Activated CD4-positive, alpha-beta memory T cell treated with anti-CD3 and anti-CD28 coated beads for 36 hours (primary cell): ENCODE measurements around the gene APP. TPM values are rescaled to one million over a fixed set of nuclear protein-coding genes. Genes with fewer than 3 reads are reported as not detected.
A peak's percentile ranks its signal among the peaks of the same experiment; 100 is the strongest.
"Not testable (repeated sequence)": the region's sequence is repeated elsewhere in the genome, so short reads cannot be mapped to it uniquely, and the experiment has no call there.

ENCODE experiments used
- CTCF ChIA-PET: fragments of 350-600 bp; sonication (Branson Sonifier 250); formaldehyde crosslinking; loops from one replicate; lab custom pipeline; 2021; ENCODE audit warnings: antibody characterized with exemption, inconsistent platforms; lab: Charles Lee
- POLR2A ChIA-PET: fragments of 350-600 bp; sonication (Branson Sonifier 250); formaldehyde crosslinking; loops from one replicate; lab custom pipeline; 2021; ENCODE audit warnings: antibody characterized with exemption; lab: Charles Lee
- DNase-seq: peaks from one replicate; pipeline ENCODE4 v3.0.0-alpha.2; 2020
- H3K27ac Mint-ChIP-seq: one replicate; pipeline ENCODE4 v1.8.0; 2021; ENCODE audit warnings: mixed read lengths
- H3K27me3 Mint-ChIP-seq: one replicate; pipeline ENCODE4 v1.8.0; 2021; ENCODE audit warnings: mixed read lengths
- H3K36me3 Mint-ChIP-seq: one replicate; pipeline ENCODE4 v1.8.0; 2021; ENCODE audit warnings: mixed read lengths
- H3K4me1 Mint-ChIP-seq: one replicate; pipeline ENCODE4 v1.8.0; 2021; ENCODE audit warnings: low read depth, mixed read lengths
- H3K4me3 Mint-ChIP-seq: one replicate; pipeline ENCODE4 v1.8.0; 2021; ENCODE audit warnings: mild to moderate bottlenecking, mixed read lengths
- H3K9me3 Mint-ChIP-seq: one replicate; pipeline ENCODE4 v1.8.0; 2021; ENCODE audit warnings: mixed read lengths
- intact Hi-C: fragments of 100-400 bp; cut with micrococcal nuclease; formaldehyde crosslinking; loops from one replicate; pipeline ENCODE4 v1.15.1; 2023
- total RNA-seq, 2 experiments: library from RNA; stranded (reverse); gene quantifications; one replicate each; pipeline ENCODE4 v1.2.3, GENCODE V29; 2021

Gene APP
- total RNA-seq, 2 experiments from 2014 or later: 46.3 to 47.1 TPM

- POLR2A ChIA-PET, H3K27me3 Mint-ChIP-seq, H3K9me3 Mint-ChIP-seq, H3K4me1 Mint-ChIP-seq, H3K27ac Mint-ChIP-seq, CTCF ChIA-PET, H3K4me3 Mint-ChIP-seq, DNase-seq, intact Hi-C loops: not testable (repeated sequence)
- H3K36me3 Mint-ChIP-seq: peaks cover 17% of the 10 kb centered on the region
These were observed 147.8 kb downstream of the APP start for GRCh38 chr21:26022598-26023337.

DNA sequence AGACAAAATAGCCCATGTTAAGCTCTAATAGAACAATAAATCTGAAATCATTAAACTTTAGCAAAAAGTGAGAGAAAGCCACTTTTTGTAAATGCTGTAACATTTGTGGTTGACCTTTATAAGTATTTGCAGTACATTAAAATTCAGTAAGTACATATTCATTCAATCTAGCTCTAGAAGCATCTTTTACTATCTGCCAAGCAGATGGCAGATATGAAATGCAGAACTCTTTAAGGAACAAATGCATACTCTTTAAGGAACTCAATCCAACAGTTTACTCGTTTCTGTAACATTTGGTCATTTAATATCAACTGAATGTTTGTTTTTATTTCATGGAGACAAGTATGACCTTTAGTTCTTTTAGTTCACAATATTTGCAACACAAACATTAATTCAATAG lies 150.1 kb downstream of the APP start:
- H3K9me3 Mint-ChIP-seq: no peaks in the 10 kb centered on the region
- H3K36me3 Mint-ChIP-seq: peaks cover 17% of the 10 kb centered on the region
- intact Hi-C loops: no loop called here
- ChIA-PET CTCF (no interaction called here), POLR2A (no interaction called here)
- no peak overlapping the region for H3K4me3 Mint-ChIP-seq
- DNase-seq: no peak
- no peaks in the 10 kb centered on the region for H3K4me1 Mint-ChIP-seq
- no peaks in the 10 kb centered on the region for H3K27me3 Mint-ChIP-seq
- no peak overlapping the region for H3K27ac Mint-ChIP-seq

- Mint-ChIP-seq H3K9me3 (no peaks in the 10 kb centered on the region), H3K36me3 (peaks cover 17% of the 10 kb centered on the region), H3K27ac (no peak overlapping the region), H3K27me3 (no peaks in the 10 kb centered on the region), H3K4me3 (no peak overlapping the region), H3K4me1 (no peaks in the 10 kb centered on the region)
- CTCF ChIA-PET: no interaction called here
- no peak for DNase-seq
- POLR2A ChIA-PET: no interaction called here
- intact Hi-C loops: no loop called here
These were observed 150.5 kb downstream of the APP start for GRCh38 chr21:26020081-26020480.

DNA sequence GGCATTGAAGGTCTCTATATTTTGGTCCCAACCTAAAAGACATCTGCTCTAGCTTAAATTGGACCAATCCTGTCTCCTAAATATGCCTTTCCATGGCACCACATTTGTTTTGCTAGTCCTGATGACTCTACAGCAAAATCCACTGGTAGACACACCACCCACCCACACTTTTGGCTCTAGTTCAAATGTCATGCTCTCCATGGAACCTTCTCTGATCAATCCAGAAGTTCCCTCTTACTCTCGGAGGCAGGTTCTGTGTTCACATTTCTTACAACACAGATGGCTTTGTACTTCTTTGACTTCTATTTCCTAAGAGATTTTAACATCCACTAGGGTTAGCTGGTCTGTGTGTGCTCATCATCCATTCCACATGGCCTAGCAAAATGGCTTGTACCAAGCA lies 151.3 kb downstream of the APP start:
- Mint-ChIP-seq H3K4me1 (no peaks in the 10 kb centered on the region), H3K9me3 (no peaks in the 10 kb centered on the region), H3K27me3 (no peaks in the 10 kb centered on the region), H3K4me3 (no peak overlapping the region), H3K36me3 (peaks cover 17% of the 10 kb centered on the region), H3K27ac (no peak overlapping the region)
- CTCF ChIA-PET: no interaction called here
- intact Hi-C loops: no loop called here
- no peak for DNase-seq
- POLR2A ChIA-PET: no interaction called here

- intact Hi-C loops: no loop called here
- H3K4me3 Mint-ChIP-seq: no peak overlapping the region
- H3K4me1 Mint-ChIP-seq: no peaks in the 10 kb centered on the region
- no peaks in the 10 kb centered on the region for H3K27me3 Mint-ChIP-seq
- no peaks in the 10 kb centered on the region for H3K9me3 Mint-ChIP-seq
- no peak overlapping the region for H3K27ac Mint-ChIP-seq
- ChIA-PET POLR2A (no interaction called here), CTCF (no interaction called here)
- DNase-seq: no peak
- peaks cover 3% of the 10 kb centered on the region for H3K36me3 Mint-ChIP-seq
These were observed 156.6 kb downstream of the APP start for GRCh38 chr21:26013970-26014369.

DNA sequence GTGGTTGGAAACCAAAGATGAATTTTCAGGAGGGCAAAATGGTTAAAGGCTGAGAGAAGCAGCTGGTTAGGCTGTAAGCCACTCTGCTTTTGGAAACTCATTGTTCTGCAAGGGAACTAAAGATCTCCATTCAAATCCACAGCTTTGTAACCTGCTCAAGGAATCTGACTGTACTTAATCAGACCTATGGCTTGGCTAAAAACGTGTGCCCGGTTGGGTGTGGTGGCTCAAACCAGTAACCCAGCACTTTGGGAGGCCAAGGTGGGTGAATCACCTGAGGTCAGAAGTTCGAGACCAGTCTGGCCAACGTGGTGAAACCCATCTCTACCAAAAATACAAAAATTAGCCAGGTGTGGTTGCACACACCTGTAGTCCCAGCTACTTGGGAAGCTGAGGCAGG lies 158.1 kb downstream of the APP start:
- DNase-seq, intact Hi-C loops, H3K27ac Mint-ChIP-seq, CTCF ChIA-PET, H3K27me3 Mint-ChIP-seq, H3K4me1 Mint-ChIP-seq, H3K4me3 Mint-ChIP-seq, H3K9me3 Mint-ChIP-seq, H3K36me3 Mint-ChIP-seq, POLR2A ChIA-PET: not testable (repeated sequence)

GRCh38 chr21:26011292-26011940 lies 159.2 kb downstream of the APP start:
- ChIA-PET CTCF (no interaction called here), POLR2A (no interaction called here)
- H3K27ac Mint-ChIP-seq: no peak overlapping the region
- H3K27me3 Mint-ChIP-seq: no peaks in the 10 kb centered on the region
- no peak overlapping the region for H3K4me3 Mint-ChIP-seq
- H3K9me3 Mint-ChIP-seq: no peaks in the 10 kb centered on the region
- intact Hi-C loops: no loop called here
- H3K4me1 Mint-ChIP-seq: no peaks in the 10 kb centered on the region
- no peak for DNase-seq
- H3K36me3 Mint-ChIP-seq: no peaks in the 10 kb centered on the region

DNA sequence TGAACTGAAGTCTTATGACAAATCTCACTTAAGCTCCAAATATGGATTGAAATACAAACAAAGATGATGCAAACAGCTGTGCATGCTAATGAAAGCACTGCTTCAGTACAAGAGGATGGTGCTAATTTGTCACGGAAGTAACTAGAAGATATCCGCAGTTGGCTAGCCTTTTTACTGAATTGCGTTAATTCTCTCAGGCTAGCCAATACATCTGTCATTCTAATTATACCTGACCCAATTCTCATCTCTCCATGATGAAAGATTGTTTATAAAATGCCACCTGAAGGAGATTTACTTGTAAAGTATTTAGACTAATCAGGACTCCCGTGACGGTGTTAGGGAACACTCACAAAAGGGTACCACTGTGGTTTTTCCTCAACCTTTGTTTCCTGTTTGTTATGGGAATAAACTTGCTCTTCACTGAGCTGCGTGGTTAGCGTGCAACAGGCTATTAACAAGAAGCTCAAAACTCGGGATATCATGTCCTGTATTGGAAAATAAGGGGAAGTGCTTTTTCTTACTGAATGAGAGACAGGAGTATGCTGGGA lies 162.5 kb downstream of the APP start:
- Mint-ChIP-seq H3K27me3 (no peaks in the 10 kb centered on the region), H3K27ac (no peak overlapping the region), H3K4me1 (no peaks in the 10 kb centered on the region), H3K4me3 (no peak overlapping the region), H3K9me3 (no peaks in the 10 kb centered on the region), H3K36me3 (peaks cover 1% of the 10 kb centered on the region)
- ChIA-PET POLR2A (no interaction called here), CTCF (no interaction called here)
- intact Hi-C loops: no loop called here
- no peak for DNase-seq

DNA sequence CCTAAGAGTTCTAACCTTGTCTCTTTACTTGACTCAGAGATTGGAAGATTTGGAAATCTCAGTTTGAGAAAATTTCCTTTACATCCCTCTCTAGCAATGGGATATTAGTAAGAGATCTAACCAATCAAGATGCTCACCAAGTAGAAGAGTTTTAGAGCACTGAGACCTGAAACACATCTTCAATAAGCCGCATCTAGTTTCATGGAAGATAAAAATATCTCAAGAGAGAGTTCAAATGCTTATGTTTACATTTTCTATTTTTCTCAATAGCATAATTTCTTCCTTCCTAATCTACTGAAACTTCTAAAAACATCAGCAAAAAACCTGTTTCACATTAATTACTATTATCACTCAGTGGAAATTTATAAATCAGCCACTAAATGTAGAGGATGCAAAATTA lies 165.1 kb downstream of the APP start:
- Mint-ChIP-seq H3K4me1 (no peaks in the 10 kb centered on the region), H3K27ac (no peak overlapping the region), H3K9me3 (no peaks in the 10 kb centered on the region), H3K36me3 (peaks cover 1% of the 10 kb centered on the region), H3K4me3 (no peak overlapping the region), H3K27me3 (no peaks in the 10 kb centered on the region)
- no peak for DNase-seq
- POLR2A ChIA-PET: no interaction called here
- intact Hi-C loops: no loop called here
- CTCF ChIA-PET: no interaction called here

GRCh38 chr21:26003404-26003803 lies 167.2 kb downstream of the APP start:
- H3K36me3 Mint-ChIP-seq: peaks cover 1% of the 10 kb centered on the region
- H3K9me3 Mint-ChIP-seq: no peaks in the 10 kb centered on the region
- no peak for DNase-seq
- H3K4me1 Mint-ChIP-seq: peaks cover 4% of the 10 kb centered on the region
- H3K4me3 Mint-ChIP-seq: no peak overlapping the region
- intact Hi-C loops: no loop called here
- no peak overlapping the region for H3K27ac Mint-ChIP-seq
- no peaks in the 10 kb centered on the region for H3K27me3 Mint-ChIP-seq
- CTCF ChIA-PET: no interaction called here
- POLR2A ChIA-PET: no interaction called here

DNA sequence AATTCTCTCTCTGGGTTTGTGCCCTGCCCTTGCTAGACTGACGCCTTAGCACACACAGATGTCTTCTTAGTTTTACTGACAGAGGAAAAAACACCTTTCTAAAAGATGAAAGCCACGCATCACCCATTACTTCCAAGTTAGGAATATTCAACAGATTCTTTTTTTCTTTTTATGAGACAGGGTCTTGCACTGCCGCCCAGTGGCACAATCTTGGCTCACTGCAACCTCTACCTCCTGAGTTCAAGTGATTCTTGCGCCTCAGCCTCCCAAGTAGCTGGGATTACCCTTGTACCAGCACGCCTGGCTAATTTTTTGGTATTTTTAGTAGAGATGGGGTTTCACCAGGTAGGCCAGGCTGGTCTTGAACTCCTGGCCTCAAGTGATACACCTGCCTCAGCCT lies 169.2 kb downstream of the APP start:
- Mint-ChIP-seq H3K4me3 (no peak overlapping the region), H3K9me3 (no peaks in the 10 kb centered on the region), H3K4me1 (peaks cover 4% of the 10 kb centered on the region), H3K27me3 (no peaks in the 10 kb centered on the region), H3K36me3 (peaks cover 1% of the 10 kb centered on the region), H3K27ac (no peak overlapping the region)
- intact Hi-C loops: no loop called here
- POLR2A ChIA-PET: no interaction called here
- CTCF ChIA-PET: no interaction called here
- DNase-seq: no peak

GRCh38 chr21:25999921-26000582 lies 170.5 kb downstream of the APP start:
- Mint-ChIP-seq H3K36me3 (peaks cover 3% of the 10 kb centered on the region), H3K27me3 (no peaks in the 10 kb centered on the region), H3K4me1 (peaks cover 4% of the 10 kb centered on the region), H3K27ac (no peak overlapping the region), H3K4me3 (no peak overlapping the region), H3K9me3 (no peaks in the 10 kb centered on the region)
- ChIA-PET CTCF (no interaction called here), POLR2A (no interaction called here)
- intact Hi-C loops: no loop called here
- DNase-seq: peak; percentile 55
